Activated CD4-positive, alpha-beta T cell treated with anti-CD3 and anti-CD28 coated beads, Interleukin-2, Interleukin-6, amounts not matched to agents 100 ng/mL and 50 ng/mL, durations not matched to agents 16 hours and 8 hours (primary cell): ENCODE measurements around the gene ZNF557.
"Not testable (repeated sequence)": the region's sequence is repeated elsewhere in the genome, so short reads cannot be mapped to it uniquely, and the experiment has no call there.

Experiments used
- DNase-seq: peaks from one replicate; pipeline ENCODE4 v3.0.0-alpha.2; 2020

ZNF557 gene

GRCh38 chr19:7069042-7069903 is at the start of gene ZNF557:
ZNF557 (plus strand) TSS chr19:7069703; CDS start chr19:7075075, 5,372 bp downstream.
- peak; percentile 99 for DNase-seq

GRCh38 chr19:7021331-7021730 is 48.2 kb upstream of the ZNF557 start, which contains the start of gene MBD3L2B:
MBD3L2B (minus strand) TSS chr19:7021431; CDS start chr19:7021397, 34 bp downstream.
- not testable (repeated sequence) for DNase-seq

- not testable (repeated sequence) for DNase-seq
Observed at GRCh38 chr19:7028790-7029189, 40.7 kb upstream of the ZNF557 start.

- not testable (repeated sequence) for DNase-seq
Observed at GRCh38 chr19:7030278-7030677, 39.2 kb upstream of the ZNF557 start, which contains the start of gene MBD3L5. MBD3L5 (plus strand) TSS chr19:7030578; CDS start chr19:7030612, 34 bp downstream.

- not testable (repeated sequence) for DNase-seq
Observed at GRCh38 chr19:7040079-7040478, 29.4 kb upstream of the ZNF557 start, which contains the start of gene MBD3L4. MBD3L4 (minus strand) TSS chr19:7040179; CDS start chr19:7040144, 35 bp downstream.

GRCh38 chr19:7041563-7041962 is 27.9 kb upstream of the ZNF557 start:
- not testable (repeated sequence) for DNase-seq

- not testable (repeated sequence) for DNase-seq
Observed at GRCh38 chr19:7049021-7049420, 20.5 kb upstream of the ZNF557 start, which contains the start of gene MBD3L2. MBD3L2 (plus strand) TSS chr19:7049321; CDS start chr19:7049374, 53 bp downstream.

GRCh38 chr19:7051421-7051820 is 18.1 kb upstream of the ZNF557 start:
- DNase-seq = not testable (repeated sequence)

GRCh38 chr19:7052896-7053295 is 16.6 kb upstream of the ZNF557 start:
- not testable (repeated sequence) for DNase-seq

GRCh38 chr19:7054635-7055368 is 14.7 kb upstream of the ZNF557 start:
- DNase-seq = not testable (repeated sequence)

- DNase-seq = not testable (repeated sequence)
Observed at GRCh38 chr19:7055679-7056078, 13.8 kb upstream of the ZNF557 start.

- DNase-seq = not testable (repeated sequence)
Observed at GRCh38 chr19:7056371-7056770, 13.1 kb upstream of the ZNF557 start.

GRCh38 chr19:7058576-7058975 is 10.9 kb upstream of the ZNF557 start, which contains the start of gene MBD3L3:
MBD3L3 (minus strand) TSS chr19:7058676; CDS start chr19:7058605, 71 bp downstream.
- DNase-seq = not testable (repeated sequence)

- not testable (repeated sequence) for DNase-seq
Observed at GRCh38 chr19:7059977-7060376, 9.5 kb upstream of the ZNF557 start.

GRCh38 chr19:7063339-7063738 is 6.2 kb upstream of the ZNF557 start:
- DNase-seq = no peak

GRCh38 chr19:7063764-7064418 is 5.6 kb upstream of the ZNF557 start:
- no peak for DNase-seq

- DNase-seq = not testable (repeated sequence)
Observed at GRCh38 chr19:7067122-7067521, 2.4 kb upstream of the ZNF557 start.

GRCh38 chr19:7067716-7068115 is 1.8 kb upstream of the ZNF557 start:
- DNase-seq = no peak

- DNase-seq = no peak
Observed at GRCh38 chr19:7068599-7068998, 904 bp upstream of the ZNF557 start.

GRCh38 chr19:7069904-7070226 is 362 bp downstream of the ZNF557 start:
- no peak for DNase-seq

- DNase-seq = no peak
Observed at GRCh38 chr19:7072541-7072940, 3.0 kb downstream of the ZNF557 start.

- no peak for DNase-seq
Observed at GRCh38 chr19:7074705-7075282, 5.3 kb downstream of the ZNF557 start.
